Activated effector memory CD4-positive, alpha-beta T cell treated with anti-CD3 and anti-CD28 coated beads, Interleukin-2, amount 50 U/mL, for 16 hours (primary cell): ENCODE measurements around the gene BCL2L2.
"Not testable (repeated sequence)": the region's sequence is repeated elsewhere in the genome, so short reads cannot be mapped to it uniquely, and the experiment has no call there.

ENCODE experiments used
- DNase-seq: peaks from one replicate; pipeline ENCODE4 v3.0.0-alpha.2; 2020

BCL2L2 gene, protein sequence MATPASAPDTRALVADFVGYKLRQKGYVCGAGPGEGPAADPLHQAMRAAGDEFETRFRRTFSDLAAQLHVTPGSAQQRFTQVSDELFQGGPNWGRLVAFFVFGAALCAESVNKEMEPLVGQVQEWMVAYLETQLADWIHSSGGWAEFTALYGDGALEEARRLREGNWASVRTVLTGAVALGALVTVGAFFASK

DNA sequence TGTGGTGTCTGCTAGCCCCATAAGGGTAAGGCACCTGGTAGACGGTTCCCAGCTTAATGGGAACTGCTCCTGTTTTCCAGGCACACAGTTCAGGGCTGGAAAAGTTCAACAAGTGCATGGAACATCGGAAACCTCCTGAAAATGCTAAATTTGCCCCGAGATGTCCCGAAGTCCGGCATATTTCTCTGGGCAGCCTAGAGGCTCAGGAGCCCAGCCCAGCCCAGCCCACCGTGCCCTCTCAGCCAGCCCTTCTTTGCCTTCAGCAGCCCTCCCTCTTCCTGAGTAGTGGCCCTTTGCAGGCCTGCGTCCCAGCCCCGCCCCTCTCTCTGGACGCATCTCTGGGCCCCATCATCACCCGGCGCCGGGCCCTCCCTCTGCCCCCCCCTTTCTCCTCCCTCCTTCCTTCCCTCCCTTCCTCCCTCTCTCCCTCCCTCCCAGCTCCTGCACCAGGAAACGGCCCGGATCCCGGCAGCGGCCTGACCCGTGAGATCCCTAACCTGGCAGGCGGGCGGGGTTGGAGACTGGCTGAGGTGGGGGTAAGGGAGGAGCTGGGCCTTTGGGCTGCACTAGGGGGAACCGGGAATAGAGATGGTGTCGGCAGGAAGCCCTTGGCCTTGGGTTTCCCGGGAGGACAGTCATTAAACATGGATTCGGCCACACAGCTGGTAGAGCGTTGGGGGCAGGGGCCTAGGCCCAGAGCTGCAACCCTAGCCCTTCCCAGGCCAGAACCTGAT lies at the start of gene BCL2L2:
BCL2L2 (plus strand) TSS at position 422 of the 734 bp plus-strand sequence. CDS start 935 bp downstream, outside the sequence.
- no peak for DNase-seq

DNA sequence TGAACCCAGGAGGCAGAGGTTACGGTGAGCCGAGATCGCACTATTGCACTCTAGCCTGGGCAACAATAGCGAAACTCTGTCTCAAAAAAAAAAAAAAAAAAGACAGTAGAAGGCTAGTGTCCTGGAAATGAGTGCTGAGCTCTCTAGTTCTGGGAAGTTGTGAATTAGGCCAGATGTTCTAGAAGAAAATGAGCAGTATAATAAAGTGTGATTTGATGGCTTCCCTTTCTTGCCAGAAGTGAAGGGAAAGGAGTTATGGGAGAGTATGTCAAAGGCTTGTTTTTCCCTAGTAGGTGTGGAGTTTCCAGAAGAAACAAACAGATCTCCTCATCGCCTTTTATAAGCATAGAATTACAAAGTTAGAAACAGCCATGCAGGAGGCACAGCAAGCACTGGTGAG lies 48.4 kb upstream of the BCL2L2 start:
- no peak for DNase-seq

DNA sequence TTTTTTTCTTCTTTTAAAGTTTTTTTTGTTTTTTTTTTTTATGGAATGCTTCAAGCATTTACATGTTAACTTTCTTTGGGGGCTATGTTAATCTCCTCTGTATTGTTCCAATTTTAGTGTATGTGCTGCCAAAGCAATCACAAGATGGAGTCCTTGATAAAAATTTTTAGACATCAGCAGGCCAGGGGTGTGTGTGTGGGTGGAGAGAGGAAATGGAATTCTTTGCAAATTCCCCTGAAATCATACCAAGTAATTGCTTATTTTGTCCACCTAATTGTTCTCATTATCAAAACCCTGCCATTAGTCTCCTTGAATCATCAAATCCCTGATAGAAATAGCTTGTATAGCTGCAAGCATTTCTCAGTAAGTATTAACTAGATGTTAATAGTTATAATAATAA lies 47.2 kb upstream of the BCL2L2 start:
- DNase-seq, result no peak

DNA sequence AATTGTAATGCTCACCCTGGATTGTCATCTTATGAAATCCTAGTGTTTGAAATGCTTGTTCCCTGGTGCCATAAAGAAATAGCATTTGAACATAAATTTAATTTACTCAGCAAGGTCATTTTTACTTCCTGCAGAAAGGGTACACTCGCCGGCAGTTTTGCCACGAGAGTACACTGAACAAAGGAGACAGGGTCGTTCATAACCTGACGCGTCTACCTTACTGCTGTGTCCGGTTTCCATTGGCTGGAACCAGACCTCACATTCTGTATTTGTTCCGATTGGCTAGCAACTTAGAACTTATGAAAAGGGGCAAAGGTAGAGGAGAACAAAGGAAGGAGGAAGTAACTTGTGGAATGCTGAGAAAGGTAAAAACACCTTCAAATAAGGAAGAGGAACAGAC lies 45.8 kb upstream of the BCL2L2 start:
- not testable (repeated sequence) for DNase-seq

DNA sequence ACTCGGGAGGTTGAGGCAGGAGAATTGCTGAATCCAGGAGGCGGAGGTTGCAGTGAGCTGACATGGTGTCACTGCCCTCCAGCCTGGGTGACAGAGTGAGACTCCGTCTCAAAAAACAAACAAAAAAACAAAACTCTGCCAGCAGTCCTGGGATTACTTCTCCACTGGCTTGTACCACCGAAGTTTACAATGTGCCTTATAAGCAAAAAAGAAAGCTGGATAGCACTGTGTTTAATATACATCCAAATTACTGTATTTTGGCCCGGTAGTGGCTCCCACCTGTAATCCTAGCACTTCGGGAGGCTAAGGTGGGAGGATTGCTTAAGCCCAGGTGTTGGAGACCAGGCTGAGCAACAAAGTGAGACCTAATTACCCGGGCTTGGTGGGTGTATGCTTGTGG lies 37.4 kb upstream of the BCL2L2 start:
- DNase-seq, result no peak

DNA sequence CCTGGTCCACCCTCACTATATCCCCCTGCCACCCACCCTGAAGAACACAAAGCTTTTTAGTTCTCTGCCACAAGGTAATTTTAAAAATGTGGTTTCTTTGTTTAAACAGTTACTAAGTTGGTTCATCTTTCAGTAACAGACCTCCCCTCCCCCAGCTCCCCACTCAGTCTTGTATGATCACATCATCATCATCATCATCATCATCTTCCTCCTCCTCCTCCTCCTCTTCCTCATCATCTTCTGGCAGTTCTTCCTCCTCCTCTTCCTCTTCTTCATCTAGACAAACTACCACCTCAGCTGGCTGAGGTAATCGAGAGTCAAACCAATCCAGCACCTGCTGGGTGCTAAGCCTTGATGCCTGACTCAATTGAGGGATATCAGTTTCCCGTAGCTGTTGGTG lies 31.2 kb upstream of the BCL2L2 start:
- no peak for DNase-seq

DNA sequence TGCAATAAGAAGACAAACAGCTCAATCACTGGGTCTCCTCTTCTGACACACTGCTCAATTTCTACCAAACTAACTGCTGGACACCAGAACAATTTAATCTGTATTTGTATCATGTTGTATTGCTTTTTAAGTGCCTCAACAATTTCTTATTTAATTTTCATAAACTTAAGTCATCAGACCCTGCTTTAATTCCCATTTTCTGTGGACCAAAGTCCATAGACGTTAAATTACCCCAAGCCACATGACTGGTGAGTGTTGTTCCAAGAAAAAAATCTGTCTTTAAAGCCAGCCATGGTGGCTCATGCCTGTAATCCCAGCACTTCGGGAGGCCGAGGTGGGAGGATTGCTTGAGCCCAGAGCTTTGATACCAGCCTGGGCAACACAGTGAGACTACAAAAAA lies 29.4 kb upstream of the BCL2L2 start:
- DNase-seq, result no peak

DNA sequence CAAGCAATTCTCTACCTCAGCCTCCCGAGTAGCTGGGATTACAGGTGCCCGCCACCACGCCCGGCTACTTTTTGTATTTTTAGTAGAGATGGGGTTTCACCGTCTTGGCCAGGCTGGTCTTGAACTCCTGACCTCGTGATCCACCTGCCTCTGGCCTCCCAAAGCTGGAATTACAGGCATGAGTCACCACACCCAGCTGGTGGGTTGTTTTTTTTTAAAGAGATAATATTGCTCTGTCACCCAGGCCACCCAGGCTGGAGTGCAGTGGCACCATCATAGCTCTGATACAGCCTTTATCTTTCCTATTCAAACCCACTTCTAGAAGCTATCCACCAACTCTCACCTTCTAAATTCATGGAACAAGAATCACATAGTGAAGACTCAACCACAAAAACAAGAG lies 28.7 kb upstream of the BCL2L2 start:
- DNase-seq, result not testable (repeated sequence)

DNA sequence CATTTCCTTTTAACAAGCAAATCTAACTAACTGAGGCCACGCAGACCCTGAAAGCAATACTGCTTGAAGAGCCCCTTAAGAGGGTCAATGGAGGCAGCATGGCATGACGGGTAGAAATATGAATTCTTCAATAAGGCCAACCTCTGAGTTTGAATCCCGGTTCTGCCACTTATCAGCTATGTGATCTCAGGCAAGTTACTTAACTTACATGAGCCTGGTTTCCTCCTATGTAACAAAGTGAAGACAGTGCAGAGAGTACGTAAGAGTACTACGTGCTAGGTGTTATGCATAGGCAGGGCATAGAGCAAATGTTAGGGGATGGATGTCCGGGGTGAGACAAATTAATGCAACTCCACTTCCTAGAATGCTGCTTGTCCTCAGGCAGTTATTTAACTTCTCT lies 25.4 kb upstream of the BCL2L2 start:
- no peak for DNase-seq

DNA sequence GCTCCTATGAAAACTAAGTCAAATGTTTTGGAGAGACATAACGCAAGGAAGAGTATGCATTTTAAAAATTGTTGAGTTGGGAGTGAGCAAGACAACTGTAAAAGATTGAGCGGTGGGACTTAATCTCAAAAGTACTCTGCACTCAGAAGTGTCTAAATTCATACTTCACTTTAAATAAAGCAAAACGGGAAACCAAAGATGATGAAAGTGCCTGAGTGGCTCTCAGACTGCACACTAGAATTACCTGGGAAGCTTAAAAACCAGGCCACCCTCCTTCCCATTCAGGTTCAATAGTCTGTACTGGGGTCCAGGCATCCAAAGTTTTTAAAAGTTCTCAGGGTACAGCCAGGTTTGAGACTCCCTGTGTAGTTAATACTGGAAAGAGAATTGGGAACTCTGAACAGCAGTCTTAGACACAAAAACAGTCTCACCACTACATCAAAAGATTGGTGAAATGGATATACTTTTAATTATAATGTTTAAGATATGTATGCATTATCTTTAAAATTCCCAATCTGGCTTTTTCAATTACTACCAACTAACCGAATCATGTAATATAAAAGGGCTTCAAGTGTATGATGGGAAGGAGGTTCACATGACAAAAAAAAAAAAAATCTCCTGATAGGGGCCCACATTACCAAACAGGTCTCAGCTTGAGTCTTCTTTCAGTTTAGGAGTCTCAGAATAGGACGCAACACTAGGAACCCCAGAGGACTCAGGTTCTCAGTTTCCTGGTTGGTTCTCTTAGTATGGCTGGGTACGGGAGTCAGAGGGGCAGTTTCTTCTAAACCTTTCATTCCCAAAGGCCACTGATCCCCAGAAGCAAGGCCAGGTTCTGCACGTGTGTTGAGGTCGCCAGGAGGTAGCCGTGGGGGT lies 21.7 kb upstream of the BCL2L2 start:
- no peak for DNase-seq

DNA sequence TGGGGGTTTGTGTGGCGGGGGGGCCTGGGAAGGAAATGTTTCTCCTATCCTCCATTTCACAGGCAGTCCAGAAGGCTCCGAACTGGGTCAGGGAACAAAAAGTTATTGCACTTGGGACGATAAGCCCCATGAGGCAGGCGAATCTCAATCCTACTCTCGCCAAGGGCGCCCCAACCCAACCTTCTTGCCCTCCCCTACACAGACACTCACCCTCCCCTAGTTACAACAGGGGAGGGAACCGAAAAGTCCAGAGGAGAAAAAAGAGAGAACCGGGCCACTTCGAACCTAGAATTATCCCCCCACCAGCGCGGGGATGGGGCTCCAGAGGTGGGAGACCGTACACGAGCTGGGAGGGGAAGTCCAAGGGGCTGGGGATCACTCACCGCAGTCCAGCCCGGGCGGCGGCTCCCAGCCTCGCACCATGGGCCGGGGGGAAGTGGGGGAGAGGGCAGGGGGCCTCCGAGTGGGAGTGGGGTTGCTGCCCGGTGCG lies 21.1 kb upstream of the BCL2L2 start:
- DNase-seq, result no peak

DNA sequence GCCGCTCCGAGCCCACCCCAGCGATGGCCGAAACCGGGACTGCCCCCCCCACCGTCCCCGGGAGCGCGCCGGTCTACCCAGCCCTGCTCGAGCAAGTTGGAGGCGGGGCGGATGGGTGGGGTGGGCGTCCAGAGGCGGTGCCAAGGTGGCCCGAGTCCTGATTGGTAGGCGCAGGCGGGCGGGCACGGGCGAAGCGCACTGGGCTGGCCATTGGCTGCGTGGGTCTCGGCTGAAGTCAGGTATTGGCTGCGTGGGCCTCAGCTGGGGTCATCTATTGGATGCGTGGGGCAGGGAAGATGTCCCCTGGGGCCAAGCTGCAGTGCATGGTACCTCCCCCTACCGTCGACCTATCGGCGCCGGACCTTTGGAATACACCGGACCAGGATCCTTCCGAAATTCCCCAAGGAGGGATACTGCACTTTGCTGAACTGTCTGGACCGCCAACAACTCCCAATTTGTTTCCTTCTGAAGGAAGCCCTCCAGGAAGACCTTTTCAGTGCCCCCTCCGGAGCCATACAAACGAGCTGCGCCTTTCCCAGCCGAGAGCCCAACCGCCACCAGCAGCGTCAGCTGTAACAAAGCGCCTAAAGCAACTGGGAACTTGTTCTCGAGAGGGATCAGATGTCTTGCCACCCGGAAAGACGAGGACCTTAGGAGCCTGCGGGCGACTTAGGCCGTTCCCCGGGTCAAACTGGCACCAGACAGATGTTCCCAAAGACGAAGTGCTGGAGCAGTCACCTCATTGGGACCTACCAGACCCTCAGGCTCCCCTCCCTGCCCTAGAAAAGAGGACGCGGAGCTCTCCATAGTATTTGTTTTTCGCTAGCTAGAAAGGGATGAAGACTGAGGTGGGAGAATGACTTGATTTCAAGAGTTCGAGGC lies 20.4 kb upstream of the BCL2L2 start, which contains the start of gene HOMEZ:
HOMEZ (minus strand) TSS at position 113 of the 882 bp plus-strand sequence. CDS start 180 bp downstream, outside the sequence.
- peak; percentile 99 for DNase-seq

DNA sequence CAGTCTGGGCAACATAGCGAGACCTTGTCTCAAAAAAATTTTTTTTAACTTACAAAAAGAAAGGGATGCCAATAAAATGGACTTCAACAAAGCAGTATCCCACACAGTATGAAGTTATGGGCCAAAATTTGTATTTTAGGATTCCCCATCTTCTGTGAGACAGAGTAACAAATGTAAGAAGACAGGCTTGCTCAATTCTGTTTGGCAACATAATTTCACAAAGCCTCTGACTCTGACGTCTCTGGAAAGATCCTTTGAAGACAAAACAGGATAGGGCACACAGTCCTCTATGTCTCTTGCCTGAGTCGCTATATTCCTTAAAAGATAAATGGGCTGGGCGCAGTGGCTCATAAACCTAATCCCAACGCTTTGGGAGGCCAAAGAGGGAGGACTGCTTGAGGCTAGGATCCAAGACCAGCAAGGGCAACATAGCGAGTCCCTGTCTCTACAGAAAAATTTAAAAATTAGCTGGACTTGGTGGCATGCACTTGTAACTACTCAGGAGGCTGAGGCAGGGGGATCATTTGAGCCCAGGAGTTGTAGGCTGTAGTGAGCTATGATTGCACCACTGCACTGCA lies 19.6 kb upstream of the BCL2L2 start:
- no peak for DNase-seq

DNA sequence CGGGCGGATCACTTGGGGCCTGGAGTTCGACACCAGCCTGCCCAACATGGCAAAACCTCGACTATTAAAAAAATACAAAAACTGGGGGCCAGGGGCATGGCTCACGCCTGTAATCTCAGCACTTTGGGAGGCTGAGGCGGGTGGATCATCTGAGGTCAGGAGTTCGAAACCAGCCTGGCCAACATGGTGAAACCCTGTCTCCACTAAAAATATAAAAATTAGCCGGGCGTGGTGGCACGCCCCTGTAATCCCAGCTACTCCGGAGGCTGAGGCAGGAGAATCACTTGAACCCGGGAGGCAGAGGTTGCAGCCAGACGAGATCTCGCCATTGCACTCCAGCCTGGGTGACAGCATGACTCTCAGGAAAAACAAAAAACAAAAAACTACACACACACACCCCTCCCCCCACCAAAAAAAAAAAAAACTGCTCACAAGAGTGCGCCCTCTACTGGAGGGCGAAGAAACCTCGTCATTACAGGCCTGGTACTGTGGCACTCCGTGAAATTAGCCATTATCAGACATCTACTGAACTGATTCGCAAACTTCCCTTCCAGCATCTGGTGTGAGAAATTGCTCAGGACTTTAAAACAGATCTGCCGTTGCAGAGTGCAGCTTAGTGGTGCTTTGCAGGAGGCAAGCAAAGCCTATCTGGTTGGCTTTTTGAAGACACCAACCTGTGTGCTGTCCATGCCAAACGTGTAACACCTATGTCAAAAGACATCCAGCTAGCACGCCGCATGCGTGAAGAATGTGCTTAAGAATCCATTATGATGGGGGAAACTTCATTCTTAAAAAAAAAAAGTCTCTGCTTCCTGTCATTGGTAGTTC lies 11.7 kb upstream of the BCL2L2 start:
- peak; percentile 82 for DNase-seq

DNA sequence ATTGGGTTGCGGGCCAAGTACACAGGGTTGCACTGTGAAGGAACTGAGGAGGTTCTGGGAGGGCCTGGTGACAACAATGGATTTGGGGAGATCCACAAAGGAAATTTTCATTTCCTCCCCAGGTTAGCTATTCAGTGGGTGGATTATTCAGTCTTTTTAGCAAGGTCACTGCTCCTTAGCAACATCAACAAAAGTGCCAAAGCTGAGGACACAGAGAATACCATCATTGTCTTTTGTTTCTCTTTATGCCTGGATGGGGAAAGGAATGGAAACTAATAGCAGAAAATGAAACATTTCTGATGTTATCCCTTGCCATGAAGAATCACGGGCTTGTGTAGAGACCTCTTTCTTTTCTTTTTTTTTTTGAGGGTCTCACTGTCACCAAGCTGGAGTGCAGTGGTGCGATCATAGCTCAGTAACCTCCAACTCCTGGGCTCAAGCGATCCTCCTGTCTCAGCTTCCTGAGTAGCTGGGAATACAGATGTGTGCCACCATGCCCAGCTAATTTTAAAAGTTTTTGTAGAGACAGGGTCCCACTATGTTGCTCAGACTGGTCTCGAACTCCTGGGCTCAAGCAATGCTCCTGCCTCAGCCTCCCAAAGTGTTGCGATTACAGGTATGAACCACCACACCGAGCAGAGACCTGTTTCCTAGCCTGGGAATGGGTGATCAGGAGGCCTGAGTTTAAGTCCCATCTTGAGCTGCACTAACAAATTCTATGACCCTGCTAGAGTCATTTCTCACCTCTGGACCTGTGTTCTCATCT lies 10.4 kb upstream of the BCL2L2 start:
- no peak for DNase-seq

DNA sequence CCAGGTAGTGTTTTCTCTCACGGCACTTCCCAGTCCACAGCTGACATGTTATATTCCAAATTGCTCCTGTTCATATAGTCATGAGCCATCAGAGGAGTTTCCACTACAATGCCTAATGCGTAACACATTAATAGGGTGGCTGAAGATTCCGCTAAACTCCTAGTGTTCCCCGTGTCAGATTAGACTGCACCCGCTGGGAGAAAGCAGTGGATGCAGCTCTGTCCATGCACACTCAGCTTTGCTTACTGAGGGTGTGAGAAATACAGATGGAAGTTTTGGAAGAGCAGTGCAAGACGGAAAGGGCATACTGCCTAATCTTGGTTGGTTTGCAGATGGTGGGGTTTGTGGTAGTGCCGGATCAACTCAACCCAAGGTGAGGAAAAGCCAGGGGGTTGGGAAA lies 9.5 kb upstream of the BCL2L2 start:
- no peak for DNase-seq

DNA sequence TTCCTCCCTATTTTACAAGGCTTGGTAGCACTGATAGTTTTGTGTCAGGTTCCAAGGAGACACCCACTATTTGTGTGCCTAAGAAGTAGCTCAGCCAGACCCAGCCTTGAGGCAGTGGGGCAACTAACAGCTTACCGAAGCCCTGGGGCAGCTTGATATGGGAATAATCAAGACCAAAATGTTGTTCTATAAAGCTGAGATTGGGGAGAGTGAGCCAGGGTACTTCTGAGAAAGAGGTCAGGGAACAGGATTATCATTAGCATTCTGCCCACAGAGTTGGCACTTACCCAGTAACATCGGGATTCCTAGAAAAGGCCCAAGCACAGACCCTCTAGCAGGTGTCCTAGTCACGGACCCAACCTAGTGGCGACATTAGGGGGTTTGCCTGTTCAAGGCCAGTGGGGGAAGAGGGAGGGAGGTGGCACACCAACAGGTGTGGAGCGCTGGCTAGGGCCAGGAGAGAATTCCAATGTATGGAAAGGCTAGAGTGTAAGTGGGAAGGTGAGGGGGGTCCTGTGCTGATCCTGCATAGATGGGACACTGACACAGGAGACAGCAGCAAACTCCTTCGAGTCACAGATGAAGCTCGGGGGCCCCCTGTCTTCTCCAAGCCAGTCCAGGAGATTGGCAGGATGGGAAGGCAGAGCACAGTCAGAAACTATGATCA lies 8.9 kb upstream of the BCL2L2 start:
- DNase-seq, result peak; percentile 34

DNA sequence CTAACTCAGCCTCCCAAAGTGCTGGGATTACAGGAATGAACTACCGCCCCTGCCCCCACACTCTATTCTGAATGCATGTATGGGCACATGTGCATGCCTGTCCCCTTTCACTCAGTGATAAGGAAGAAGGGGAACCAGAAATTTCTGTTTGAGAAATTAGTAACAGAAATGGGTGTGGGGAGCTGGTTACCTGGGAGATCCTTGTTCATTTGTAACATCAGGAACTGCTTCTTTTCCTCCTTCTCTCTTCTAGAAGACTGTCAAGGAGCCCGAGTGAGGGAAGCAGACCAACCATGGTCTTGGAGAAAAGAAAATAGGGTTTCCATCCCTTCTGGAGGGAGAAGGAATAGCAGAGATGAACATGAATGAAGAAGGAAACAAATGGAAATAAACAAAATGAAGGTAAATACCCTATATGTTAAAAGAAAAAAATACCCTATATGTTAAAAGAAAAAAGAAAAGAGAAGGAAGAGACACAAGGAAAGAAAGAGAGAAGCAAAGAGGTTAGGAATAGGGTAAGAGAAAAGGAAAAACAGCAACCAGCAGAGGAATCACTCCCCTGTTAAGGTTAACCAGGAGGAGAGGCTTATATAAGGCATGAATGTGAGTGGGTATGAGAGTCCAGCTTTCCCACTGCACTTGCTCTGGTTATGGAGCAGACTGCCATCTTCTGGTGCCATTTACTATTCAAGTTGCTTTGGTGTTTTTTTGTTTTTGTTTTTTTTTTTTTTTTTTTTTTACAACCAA lies 7.2 kb upstream of the BCL2L2 start:
- peak; percentile 57 for DNase-seq
